Breast epithelium (tissue), 3 donors: ENCODE data around the gene ACSL3.

Source experiments
- POLR2A ChIP-seq: fragments of 450-650 bp; IDR thresholded peaks from one replicate; pipeline ENCODE4 v1.6.1; 2016; ENCODE audit warnings: antibody characterized with exemption, mild to moderate bottlenecking, moderate library complexity
- POLR2AphosphoS5 ChIP-seq, 3 donors: sonication (generic); formaldehyde crosslinking; IDR thresholded peaks; one replicate each; pipeline ENCODE4 v1.6.1; 2017; ENCODE audit warnings: antibody characterized with exemption in 3 of 3
- TF ChIP-seq, protein P1 (sequence below), 3 donors: fragments of 450-650 bp; IDR thresholded peaks; one replicate each; pipeline ENCODE4 v1.5.1; 2016 to 2017; ENCODE audit warnings: antibody characterized with exemption in 3 of 3, mild to moderate bottlenecking in 3 of 3, moderate library complexity in 3 of 3

DNA sequence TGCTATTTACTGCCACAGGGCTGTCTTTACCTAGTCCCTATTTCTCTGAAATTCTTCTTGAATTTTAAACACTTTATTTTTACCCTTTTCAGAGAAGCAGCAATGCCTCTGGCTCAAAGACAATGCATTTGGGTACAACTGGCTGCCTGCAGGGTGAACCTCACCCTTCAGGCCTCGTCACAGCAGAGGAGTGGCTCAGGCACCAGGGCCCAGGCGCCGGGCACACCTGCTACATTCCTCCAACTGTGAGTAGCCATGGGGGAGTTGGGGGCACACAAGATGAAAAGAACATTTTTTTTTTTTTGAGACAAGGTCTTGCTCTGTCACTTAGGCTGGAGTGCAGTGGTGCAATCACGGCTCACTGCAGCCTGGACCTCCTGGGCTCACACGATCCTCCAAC is 116.3 kb downstream of the ACSL3 start:
- TF ChIP-seq, protein P1, sequence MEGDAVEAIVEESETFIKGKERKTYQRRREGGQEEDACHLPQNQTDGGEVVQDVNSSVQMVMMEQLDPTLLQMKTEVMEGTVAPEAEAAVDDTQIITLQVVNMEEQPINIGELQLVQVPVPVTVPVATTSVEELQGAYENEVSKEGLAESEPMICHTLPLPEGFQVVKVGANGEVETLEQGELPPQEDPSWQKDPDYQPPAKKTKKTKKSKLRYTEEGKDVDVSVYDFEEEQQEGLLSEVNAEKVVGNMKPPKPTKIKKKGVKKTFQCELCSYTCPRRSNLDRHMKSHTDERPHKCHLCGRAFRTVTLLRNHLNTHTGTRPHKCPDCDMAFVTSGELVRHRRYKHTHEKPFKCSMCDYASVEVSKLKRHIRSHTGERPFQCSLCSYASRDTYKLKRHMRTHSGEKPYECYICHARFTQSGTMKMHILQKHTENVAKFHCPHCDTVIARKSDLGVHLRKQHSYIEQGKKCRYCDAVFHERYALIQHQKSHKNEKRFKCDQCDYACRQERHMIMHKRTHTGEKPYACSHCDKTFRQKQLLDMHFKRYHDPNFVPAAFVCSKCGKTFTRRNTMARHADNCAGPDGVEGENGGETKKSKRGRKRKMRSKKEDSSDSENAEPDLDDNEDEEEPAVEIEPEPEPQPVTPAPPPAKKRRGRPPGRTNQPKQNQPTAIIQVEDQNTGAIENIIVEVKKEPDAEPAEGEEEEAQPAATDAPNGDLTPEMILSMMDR (IDR thresholded peaks at IDR 0.05): no peak
- TF ChIP-seq POLR2AphosphoS5 (IDR thresholded peaks at IDR 0.05) (no peak), POLR2A (no peak)
